ENCODE results near the gene KBTBD4. TPM values are rescaled to one million over a fixed set of nuclear protein-coding genes. Genes with fewer than 3 reads are reported as not detected.

Gene KBTBD4
- total and polyA plus RNA-seq, 11 donors: 5.0 to 23.7 (median 15.0) TPM

DNA sequence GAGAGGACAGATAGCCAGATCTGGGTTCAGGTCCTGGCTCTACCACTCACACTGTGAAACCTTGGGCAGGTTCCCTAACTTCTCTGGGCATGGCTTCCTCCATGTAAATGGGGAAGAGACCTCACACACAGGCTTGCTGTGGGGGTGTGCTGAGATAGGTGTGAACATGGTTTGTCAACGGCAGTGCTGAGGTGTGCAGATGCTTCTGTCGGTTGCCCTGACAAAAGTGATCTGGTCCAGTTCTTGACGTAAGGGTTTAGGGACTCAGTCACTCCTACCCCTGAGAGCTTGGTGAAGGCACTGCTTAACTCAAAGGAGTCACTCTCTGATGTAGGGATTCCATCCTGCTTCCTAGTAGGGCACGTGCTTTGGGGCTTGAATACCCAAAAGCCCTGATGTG is 13.5 kb upstream of the KBTBD4 start:
- H3K4me1 ChIP-seq: peaks cover 0 to 35% (median 7%) of the 10 kb centered on the region in 12 donors
- H3K4me3 ChIP-seq: no peak overlapping the region
- H3K9me3 ChIP-seq: no peaks in the 10 kb centered on the region
- no peak for DNase-seq
- no peaks in the 10 kb centered on the region for H3K36me3 ChIP-seq
- no peak for ATAC-seq
- intact Hi-C loops (cut with DNase I): no loop called here
- H3K27ac ChIP-seq: no peak overlapping the region
- H3K27me3 ChIP-seq: peaks cover 0 to 46% (median 28%) of the 10 kb centered on the region in 9 donors
- no peak for TF ChIP-seq POLR2A (IDR thresholded peaks at IDR 0.05)
- TF ChIP-seq, protein P1, sequence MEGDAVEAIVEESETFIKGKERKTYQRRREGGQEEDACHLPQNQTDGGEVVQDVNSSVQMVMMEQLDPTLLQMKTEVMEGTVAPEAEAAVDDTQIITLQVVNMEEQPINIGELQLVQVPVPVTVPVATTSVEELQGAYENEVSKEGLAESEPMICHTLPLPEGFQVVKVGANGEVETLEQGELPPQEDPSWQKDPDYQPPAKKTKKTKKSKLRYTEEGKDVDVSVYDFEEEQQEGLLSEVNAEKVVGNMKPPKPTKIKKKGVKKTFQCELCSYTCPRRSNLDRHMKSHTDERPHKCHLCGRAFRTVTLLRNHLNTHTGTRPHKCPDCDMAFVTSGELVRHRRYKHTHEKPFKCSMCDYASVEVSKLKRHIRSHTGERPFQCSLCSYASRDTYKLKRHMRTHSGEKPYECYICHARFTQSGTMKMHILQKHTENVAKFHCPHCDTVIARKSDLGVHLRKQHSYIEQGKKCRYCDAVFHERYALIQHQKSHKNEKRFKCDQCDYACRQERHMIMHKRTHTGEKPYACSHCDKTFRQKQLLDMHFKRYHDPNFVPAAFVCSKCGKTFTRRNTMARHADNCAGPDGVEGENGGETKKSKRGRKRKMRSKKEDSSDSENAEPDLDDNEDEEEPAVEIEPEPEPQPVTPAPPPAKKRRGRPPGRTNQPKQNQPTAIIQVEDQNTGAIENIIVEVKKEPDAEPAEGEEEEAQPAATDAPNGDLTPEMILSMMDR (IDR thresholded peaks at IDR 0.05): no peak
- 70 to 82% (median 76%) methylated on average over 4 of the region's 4 CpGs for WGBS, 4 donors

DNA sequence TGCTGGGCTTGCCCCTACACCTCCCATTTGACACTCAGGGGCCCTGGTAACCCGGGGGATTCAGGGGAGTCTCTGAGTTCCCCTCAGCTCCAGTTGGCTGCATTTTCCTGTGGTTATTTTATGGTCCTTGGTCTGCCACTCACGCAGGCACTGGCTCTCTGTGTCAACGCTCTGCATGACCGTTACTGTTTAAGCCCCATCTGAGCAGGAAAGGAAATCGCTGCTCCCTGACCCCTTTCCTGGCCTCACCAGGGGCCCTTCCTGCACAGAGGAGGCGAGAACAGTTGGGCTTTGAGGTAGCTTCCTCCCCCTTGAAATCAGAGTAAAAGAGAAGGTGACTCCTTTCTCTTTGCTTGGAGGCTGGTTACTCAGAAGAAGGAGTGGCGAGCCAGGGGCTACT is 13.0 kb upstream of the KBTBD4 start:
- Histone ChIP-seq H3K4me3 (no peak overlapping the region), H3K9me3 (no peaks in the 10 kb centered on the region), H3K27ac (no peak overlapping the region), H3K27me3 (peaks cover 0 to 46% (median 28%) of the 10 kb centered on the region in 9 donors), H3K36me3 (no peaks in the 10 kb centered on the region), H3K4me1 (peaks cover 0 to 40% (median 8%) of the 10 kb centered on the region in 12 donors)
- ATAC-seq: no peak
- TF ChIP-seq, protein P1 (IDR thresholded peaks at IDR 0.05): no peak
- TF ChIP-seq POLR2A (IDR thresholded peaks at IDR 0.05): no peak
- no peak for DNase-seq
- intact Hi-C loops (cut with DNase I): no loop called here
- WGBS, 4 donors: 46 to 73% (median 57%) methylated on average over 7 of the region's 7 CpGs

DNA sequence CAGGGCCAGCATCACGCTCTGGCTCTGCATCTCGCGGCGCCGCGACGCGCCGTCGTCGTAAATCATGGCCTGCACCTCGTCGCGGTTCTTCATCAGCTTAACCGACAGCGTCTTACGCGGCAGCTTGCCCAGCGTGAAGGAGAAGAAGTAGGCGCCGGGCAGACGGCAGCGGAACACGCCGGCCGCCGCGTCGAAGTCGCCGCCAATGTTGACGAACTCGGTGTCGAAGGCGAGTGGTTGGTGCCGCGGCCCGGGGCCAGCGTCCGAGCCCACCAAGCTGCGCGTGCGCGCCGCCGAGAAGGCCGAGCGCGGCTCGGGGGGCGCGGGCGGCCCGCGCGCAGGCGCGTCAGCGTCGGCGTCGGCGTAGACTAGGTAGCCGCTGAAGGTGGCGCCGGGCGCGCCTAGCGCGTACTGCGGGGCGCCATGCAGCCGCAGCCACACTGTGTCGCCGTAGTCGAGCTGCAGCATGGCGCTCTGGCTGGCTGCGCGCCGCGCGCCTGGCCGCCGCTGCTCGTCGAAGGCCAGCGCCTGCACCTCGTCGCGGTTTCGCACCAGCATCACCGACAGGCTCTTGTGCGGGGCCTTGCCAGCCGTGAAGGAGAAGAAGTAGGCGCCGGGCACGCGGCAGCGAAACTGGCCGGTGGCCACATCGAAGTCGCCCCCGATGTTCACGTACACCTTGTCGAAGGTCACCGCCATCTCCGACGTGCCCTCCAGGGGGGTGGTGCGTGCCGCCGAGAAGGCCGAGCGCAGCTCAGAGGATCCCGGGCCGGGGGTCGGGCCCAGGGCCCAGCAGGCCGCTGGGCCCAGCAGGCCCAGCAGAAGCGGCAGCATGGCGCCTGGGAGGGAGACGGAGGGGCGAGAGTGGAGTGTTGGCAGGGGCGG is 11.4 kb upstream of the KBTBD4 start:
- Histone ChIP-seq H3K27me3 (peaks cover 0 to 46% (median 28%) of the 10 kb centered on the region in 9 donors), H3K4me1 (peaks cover 0 to 44% (median 15%) of the 10 kb centered on the region in 12 donors), H3K27ac (peak overlapping the region in 3 of 12 donors; percentile 13 to 75 (median 48)), H3K36me3 (peaks cover 0 to 1% (median 0%) of the 10 kb centered on the region in 9 donors), H3K9me3 (no peaks in the 10 kb centered on the region), H3K4me3 (peak overlapping the region in 11 of 12 donors; percentile 9 to 57 (median 44))
- TF ChIP-seq, protein P1 (IDR thresholded peaks at IDR 0.05): no peak
- TF ChIP-seq POLR2A (IDR thresholded peaks at IDR 0.05): no peak
- peak in 1 of 4 donors; percentile 20 for ATAC-seq
- 33 to 55% (median 44%) methylated on average over 23 to 122 of the region's 122 CpGs for WGBS, 4 donors
- intact Hi-C loops (cut with DNase I): no loop called here
- peak in 1 of 5 donors; percentile 68 for DNase-seq

DNA sequence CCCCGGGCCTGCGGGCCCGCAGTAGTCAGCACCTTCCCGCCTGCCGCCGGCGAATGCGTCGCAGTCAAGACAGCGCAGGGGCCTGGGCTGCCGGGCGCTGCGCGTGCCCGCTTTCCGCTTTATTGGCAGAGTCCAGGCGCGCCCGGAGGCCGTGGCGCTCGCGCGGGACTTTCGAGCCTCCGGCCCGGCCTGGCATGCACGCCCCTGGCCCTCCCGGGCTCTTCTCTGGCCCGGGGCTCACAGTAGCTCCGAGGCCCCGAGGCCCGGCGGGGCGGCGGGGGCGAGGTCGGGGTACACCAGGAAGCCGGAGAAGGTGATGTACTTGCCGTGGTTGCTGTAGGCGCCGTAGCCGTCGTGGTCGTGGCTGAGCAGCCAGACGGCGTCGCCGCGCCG is 10.8 kb upstream of the KBTBD4 start:
- Histone ChIP-seq H3K36me3 (peaks cover 0 to 8% (median 6%) of the 10 kb centered on the region in 9 donors), H3K27me3 (peaks cover 0 to 46% (median 25%) of the 10 kb centered on the region in 9 donors), H3K9me3 (no peaks in the 10 kb centered on the region), H3K27ac (peak overlapping the region in 3 of 12 donors; percentile 13 to 75 (median 48)), H3K4me3 (peak overlapping the region in 11 of 12 donors; percentile 9 to 57 (median 44)), H3K4me1 (peaks cover 0 to 38% (median 15%) of the 10 kb centered on the region in 12 donors)
- no peak for TF ChIP-seq POLR2A (IDR thresholded peaks at IDR 0.05)
- TF ChIP-seq, protein P1 (IDR thresholded peaks at IDR 0.05): no peak
- WGBS, 4 donors: 37 to 60% (median 52%) methylated on average over 31 to 51 of the region's 51 CpGs
- intact Hi-C loops (cut with DNase I): no loop called here
- DNase-seq (no peak), ATAC-seq (peak in 1 of 4 donors; percentile 4)

Data from heart left ventricle (tissue), 16 donors.